ENCODE measurements around the gene EVI5. TPM values are rescaled to one million over a fixed set of nuclear protein-coding genes. Genes with fewer than 3 reads are reported as not detected.

The EVI5 gene
- total and polyA plus RNA-seq, 2 experiments from 2014 or later = 16.3 to 30.8 TPM

DNA sequence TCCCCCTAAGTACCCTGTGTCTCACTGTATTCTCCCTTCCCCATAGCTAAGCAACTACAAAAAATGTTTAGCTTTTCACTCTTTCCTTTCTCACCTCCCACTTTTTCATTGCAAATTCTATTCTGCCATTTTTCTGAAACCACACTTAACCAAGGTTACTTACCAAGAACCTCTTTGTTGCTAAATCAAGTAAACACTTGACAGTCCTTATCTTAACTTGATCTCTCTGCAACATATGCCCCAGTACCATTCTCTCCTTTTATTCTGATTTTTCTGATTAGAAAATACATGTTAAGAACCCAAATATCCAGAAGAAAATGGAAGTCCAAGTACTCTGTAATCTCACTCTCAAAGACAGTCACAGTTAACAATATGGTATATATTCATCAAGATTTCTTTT, 16.0 kb downstream of the EVI5 start:
- Histone ChIP-seq H3K27me3 (no peaks in the 10 kb centered on the region), H3K27ac (no peak overlapping the region), H3K9me3 (ENCODE audit: low read depth) (no peaks in the 10 kb centered on the region), H3K36me3 (no peaks in the 10 kb centered on the region), H3K4me3 (no peak overlapping the region), H3K4me1 (ENCODE audit: low read depth) (no peaks in the 10 kb centered on the region)
- TF ChIP-seq, protein P1, sequence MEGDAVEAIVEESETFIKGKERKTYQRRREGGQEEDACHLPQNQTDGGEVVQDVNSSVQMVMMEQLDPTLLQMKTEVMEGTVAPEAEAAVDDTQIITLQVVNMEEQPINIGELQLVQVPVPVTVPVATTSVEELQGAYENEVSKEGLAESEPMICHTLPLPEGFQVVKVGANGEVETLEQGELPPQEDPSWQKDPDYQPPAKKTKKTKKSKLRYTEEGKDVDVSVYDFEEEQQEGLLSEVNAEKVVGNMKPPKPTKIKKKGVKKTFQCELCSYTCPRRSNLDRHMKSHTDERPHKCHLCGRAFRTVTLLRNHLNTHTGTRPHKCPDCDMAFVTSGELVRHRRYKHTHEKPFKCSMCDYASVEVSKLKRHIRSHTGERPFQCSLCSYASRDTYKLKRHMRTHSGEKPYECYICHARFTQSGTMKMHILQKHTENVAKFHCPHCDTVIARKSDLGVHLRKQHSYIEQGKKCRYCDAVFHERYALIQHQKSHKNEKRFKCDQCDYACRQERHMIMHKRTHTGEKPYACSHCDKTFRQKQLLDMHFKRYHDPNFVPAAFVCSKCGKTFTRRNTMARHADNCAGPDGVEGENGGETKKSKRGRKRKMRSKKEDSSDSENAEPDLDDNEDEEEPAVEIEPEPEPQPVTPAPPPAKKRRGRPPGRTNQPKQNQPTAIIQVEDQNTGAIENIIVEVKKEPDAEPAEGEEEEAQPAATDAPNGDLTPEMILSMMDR (IDR thresholded peaks at IDR 0.05; ENCODE audit: low read depth, low read length) = no peak
- no peak for DNase-seq (ENCODE audit: low read depth in 1 of 2, low spot score in 1 of 2)

DNA sequence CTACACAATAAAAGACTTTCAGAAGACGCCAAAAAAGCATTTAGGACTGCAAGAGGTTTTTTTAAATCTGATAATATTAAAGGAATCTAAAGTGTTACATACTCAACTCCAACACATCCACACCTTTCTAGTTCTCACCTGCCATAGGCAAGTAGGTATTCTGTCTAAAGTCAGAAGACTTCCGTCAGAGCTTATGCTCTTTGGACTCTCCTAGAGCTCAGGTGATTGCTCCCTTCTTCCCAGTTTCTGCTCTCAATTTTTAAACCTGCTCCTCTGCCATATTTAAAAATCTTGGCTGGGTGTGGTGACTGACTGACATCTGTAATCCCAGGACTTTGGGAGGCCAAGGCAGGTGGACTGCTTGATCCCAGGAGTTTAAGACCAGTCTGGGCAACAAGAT, 16.6 kb downstream of the EVI5 start:
- TF ChIP-seq, protein P1 (IDR thresholded peaks at IDR 0.05; ENCODE audit: low read depth, low read length) = no peak
- Histone ChIP-seq H3K27me3 (no peaks in the 10 kb centered on the region), H3K4me3 (no peak overlapping the region), H3K4me1 (ENCODE audit: low read depth) (no peaks in the 10 kb centered on the region), H3K36me3 (no peaks in the 10 kb centered on the region), H3K9me3 (ENCODE audit: low read depth) (no peaks in the 10 kb centered on the region), H3K27ac (no peak overlapping the region)
- no peak for DNase-seq (ENCODE audit: low read depth in 1 of 2, low spot score in 1 of 2)

DNA sequence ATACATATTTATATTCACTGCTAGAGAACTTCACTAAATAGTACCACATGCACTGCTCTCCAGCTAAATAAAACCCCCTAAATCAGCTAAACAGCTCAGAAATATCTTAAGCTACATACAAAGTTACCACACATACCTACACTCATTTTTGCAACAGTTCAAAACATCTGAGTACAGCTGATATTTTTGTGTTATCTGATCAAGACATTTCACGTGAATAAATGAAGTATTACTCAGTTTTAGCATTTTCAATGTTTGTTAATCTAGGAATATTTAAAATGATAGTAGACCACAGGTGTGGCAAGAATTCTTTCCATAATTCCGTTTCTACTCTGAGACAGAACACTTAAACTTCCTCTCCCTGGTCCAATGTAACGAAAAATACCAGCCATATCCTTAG, 20.8 kb downstream of the EVI5 start:
- H3K36me3 ChIP-seq = no peaks in the 10 kb centered on the region
- TF ChIP-seq, protein P1 (IDR thresholded peaks at IDR 0.05; ENCODE audit: low read depth, low read length) = no peak
- no peak overlapping the region for H3K4me3 ChIP-seq
- no peak for DNase-seq (ENCODE audit: low read depth in 1 of 2, low spot score in 1 of 2)
- H3K27me3 ChIP-seq = no peaks in the 10 kb centered on the region
- H3K27ac ChIP-seq = no peak overlapping the region
- H3K9me3 ChIP-seq (ENCODE audit: low read depth) = no peaks in the 10 kb centered on the region
- no peaks in the 10 kb centered on the region for H3K4me1 ChIP-seq (ENCODE audit: low read depth)

DNA sequence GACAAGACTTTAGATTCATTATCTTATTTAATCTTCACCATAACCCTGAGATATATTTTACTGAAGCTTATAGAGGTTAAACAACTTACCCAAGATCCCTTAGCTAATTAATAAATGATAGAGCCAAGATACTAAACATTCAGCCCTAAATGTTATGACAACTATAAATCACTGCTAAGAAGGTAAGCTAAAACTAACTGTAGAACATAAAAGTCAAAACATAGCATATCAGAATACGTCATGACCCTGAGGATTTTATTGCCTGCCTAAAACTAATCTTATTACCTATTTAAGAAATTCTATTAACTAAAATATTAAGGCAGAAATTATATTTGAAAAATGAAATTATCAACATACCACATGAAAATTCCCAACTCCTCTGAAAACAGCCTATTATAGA, 22.6 kb downstream of the EVI5 start:
- H3K27me3 ChIP-seq = no peaks in the 10 kb centered on the region
- H3K36me3 ChIP-seq = no peaks in the 10 kb centered on the region
- H3K4me1 ChIP-seq (ENCODE audit: low read depth) = no peaks in the 10 kb centered on the region
- no peaks in the 10 kb centered on the region for H3K9me3 ChIP-seq (ENCODE audit: low read depth)
- no peak overlapping the region for H3K4me3 ChIP-seq
- no peak for DNase-seq (ENCODE audit: low read depth in 1 of 2, low spot score in 1 of 2)
- no peak overlapping the region for H3K27ac ChIP-seq
- TF ChIP-seq, protein P1 (IDR thresholded peaks at IDR 0.05; ENCODE audit: low read depth, low read length) = no peak

DNA sequence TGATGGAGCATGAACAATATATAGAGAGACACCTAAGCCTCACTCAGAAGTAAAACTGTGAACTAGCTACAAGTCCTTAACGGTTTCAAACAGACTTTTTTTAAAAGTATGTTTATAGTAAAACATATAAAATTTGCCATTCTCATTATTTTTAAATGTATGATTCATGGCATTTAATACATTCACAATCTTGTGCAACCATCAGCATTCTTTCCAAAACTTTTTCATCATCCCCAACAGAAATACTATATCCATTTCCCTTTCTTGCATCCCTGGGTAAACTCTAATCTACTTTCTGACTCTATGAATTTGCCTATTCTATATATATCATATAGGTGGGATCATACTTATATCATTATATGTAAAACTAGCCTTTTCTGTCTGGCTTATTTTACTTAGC, 25.5 kb downstream of the EVI5 start:
- DNase-seq (ENCODE audit: low read depth in 1 of 2, low spot score in 1 of 2) = peak in 1 of 2 donors; percentile 56
- TF ChIP-seq, protein P1 (IDR thresholded peaks at IDR 0.05; ENCODE audit: low read depth, low read length) = no peak
- Histone ChIP-seq H3K27me3 (no peaks in the 10 kb centered on the region), H3K9me3 (ENCODE audit: low read depth) (no peaks in the 10 kb centered on the region), H3K27ac (no peak overlapping the region), H3K4me1 (ENCODE audit: low read depth) (no peaks in the 10 kb centered on the region), H3K4me3 (no peak overlapping the region), H3K36me3 (no peaks in the 10 kb centered on the region)

DNA sequence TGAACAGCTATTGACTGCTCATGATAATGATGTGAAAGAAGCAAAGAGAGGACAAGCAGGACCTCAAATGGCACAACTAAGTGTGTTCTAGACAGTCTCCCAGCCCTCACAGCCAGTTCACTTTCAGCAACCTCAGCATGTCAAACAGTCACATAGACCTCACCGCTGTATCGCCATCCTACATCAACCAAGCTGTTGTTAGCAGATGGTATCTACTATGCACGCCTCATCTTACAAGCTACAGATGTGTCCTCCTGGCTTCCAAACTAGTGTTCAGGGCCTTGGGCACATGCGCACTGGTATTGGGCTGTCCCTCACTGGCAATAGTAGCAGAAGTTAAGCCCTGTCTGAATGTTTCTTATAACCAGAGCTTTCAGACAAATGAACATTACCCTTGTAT, 28.4 kb downstream of the EVI5 start:
- Histone ChIP-seq H3K4me1 (ENCODE audit: low read depth) (no peaks in the 10 kb centered on the region), H3K27me3 (no peaks in the 10 kb centered on the region), H3K27ac (no peak overlapping the region), H3K4me3 (no peak overlapping the region), H3K9me3 (ENCODE audit: low read depth) (no peaks in the 10 kb centered on the region), H3K36me3 (no peaks in the 10 kb centered on the region)
- TF ChIP-seq, protein P1 (IDR thresholded peaks at IDR 0.05; ENCODE audit: low read depth, low read length) = no peak
- no peak for DNase-seq (ENCODE audit: low read depth in 1 of 2, low spot score in 1 of 2)
